GM18861 (cell line): ENCODE data around the gene STPG1.
A peak's percentile ranks its signal among the peaks of the same experiment; 100 is the strongest.

ENCODE experiments used
- ATAC-seq: cut with Tn5 transposase; IDR thresholded peaks from one replicate; pipeline ENCODE4 v1.9.1; 2021; ENCODE audit not compliant: unreplicated experiment

Gene STPG1

GRCh38 chr1:24393892-24394291 is 19.7 kb downstream of the STPG1 start:
- ATAC-seq: no peak

GRCh38 chr1:24392982-24393650 is 20.5 kb downstream of the STPG1 start:
- no peak for ATAC-seq

- no peak for ATAC-seq
These were observed 21.0 kb downstream of the STPG1 start for GRCh38 chr1:24392604-24392946.

GRCh38 chr1:24391882-24392603 is 21.5 kb downstream of the STPG1 start:
- peak; percentile 66 for ATAC-seq

- ATAC-seq: peak; percentile 36
These were observed 22.4 kb downstream of the STPG1 start for GRCh38 chr1:24390924-24391782.

GRCh38 chr1:24389231-24389678 is 24.3 kb downstream of the STPG1 start:
- no peak for ATAC-seq

- no peak for ATAC-seq
These were observed 25.2 kb downstream of the STPG1 start for GRCh38 chr1:24388331-24388885.

GRCh38 chr1:24387636-24388175 is 25.9 kb downstream of the STPG1 start:
- ATAC-seq: no peak

- ATAC-seq: no peak
These were observed 26.7 kb downstream of the STPG1 start for GRCh38 chr1:24386931-24387330.

GRCh38 chr1:24386241-24386640 is 27.3 kb downstream of the STPG1 start:
- ATAC-seq: no peak

- no peak for ATAC-seq
These were observed 28.2 kb downstream of the STPG1 start for GRCh38 chr1:24385160-24385940.

- ATAC-seq: no peak
These were observed 29.1 kb downstream of the STPG1 start for GRCh38 chr1:24384251-24385090.

GRCh38 chr1:24383381-24383940 is 30.1 kb downstream of the STPG1 start:
- no peak for ATAC-seq

- ATAC-seq: no peak
These were observed 31.4 kb downstream of the STPG1 start for GRCh38 chr1:24382165-24382577.

GRCh38 chr1:24381256-24381655 is 32.3 kb downstream of the STPG1 start:
- no peak for ATAC-seq

- ATAC-seq: no peak
These were observed 33.1 kb downstream of the STPG1 start for GRCh38 chr1:24380508-24380907.

GRCh38 chr1:24379733-24380315 is 33.8 kb downstream of the STPG1 start:
- ATAC-seq: no peak

- ATAC-seq: no peak
These were observed 38.4 kb downstream of the STPG1 start for GRCh38 chr1:24374891-24375786.
